Activated naive CD4-positive, alpha-beta T cell (primary cell): ENCODE results near the gene CHAF1A.

Source experiments
- DNase-seq, 4 experiments: peaks; one replicate each; lab custom pipeline; 2025; lab: John Stamatoyannopoulos, UW

The CHAF1A gene, protein sequence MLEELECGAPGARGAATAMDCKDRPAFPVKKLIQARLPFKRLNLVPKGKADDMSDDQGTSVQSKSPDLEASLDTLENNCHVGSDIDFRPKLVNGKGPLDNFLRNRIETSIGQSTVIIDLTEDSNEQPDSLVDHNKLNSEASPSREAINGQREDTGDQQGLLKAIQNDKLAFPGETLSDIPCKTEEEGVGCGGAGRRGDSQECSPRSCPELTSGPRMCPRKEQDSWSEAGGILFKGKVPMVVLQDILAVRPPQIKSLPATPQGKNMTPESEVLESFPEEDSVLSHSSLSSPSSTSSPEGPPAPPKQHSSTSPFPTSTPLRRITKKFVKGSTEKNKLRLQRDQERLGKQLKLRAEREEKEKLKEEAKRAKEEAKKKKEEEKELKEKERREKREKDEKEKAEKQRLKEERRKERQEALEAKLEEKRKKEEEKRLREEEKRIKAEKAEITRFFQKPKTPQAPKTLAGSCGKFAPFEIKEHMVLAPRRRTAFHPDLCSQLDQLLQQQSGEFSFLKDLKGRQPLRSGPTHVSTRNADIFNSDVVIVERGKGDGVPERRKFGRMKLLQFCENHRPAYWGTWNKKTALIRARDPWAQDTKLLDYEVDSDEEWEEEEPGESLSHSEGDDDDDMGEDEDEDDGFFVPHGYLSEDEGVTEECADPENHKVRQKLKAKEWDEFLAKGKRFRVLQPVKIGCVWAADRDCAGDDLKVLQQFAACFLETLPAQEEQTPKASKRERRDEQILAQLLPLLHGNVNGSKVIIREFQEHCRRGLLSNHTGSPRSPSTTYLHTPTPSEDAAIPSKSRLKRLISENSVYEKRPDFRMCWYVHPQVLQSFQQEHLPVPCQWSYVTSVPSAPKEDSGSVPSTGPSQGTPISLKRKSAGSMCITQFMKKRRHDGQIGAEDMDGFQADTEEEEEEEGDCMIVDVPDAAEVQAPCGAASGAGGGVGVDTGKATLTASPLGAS

DNA sequence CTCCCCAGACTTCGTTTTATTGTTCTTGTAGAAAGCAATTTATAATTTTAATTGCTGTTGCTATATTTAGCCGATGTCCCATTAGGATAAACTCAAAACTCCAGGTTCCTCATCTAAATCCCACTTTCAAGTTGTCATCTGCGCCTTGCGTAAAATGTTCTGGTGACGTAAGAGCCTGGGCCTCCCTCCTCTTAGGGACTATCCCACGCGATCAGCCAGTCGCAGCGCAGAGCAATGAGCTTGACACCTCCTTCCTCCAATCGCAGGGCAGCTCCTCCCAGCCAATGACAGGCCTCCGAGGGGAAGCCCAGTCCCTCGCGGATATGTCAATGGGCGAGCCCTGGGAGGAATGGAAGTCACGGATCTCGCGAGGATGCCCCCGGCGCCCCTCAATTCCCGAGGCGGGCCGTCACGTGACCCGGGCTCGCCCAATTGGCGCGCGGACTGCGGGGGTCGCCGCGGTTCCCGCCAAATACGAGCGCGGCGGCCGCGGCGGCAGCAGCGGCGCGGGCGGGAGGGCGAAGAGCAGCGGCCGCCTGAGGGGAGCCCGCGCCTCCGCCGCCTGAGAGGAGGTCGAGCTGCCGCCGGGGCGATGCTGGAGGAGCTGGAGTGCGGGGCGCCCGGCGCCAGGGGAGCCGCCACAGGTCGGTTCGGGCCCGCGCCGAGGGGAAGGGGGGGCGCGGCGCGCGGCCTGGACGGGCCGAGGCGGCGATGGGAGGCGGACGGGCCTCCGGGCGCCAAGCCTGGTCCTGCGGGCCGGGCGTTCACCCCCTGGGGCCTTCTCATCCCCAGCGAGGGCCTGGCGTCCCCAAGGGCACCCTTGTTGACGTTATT is at the start of gene CHAF1A:
CHAF1A (plus strand) TSS at position 470 of the 834 bp plus-strand sequence; CDS start at position 593, 123 bp downstream.
- DNase-seq: peak; percentile 92 to 98 (median 96)

- peak; percentile 20 to 52 (median 34) for DNase-seq
Observed at GRCh38 chr19:4352701-4353121, 49.7 kb upstream of the CHAF1A start.

- no peak for DNase-seq
Observed at GRCh38 chr19:4354282-4354681, 48.2 kb upstream of the CHAF1A start.

GRCh38 chr19:4354897-4355296 is 47.5 kb upstream of the CHAF1A start:
- no peak for DNase-seq

- DNase-seq: no peak
Observed at GRCh38 chr19:4357095-4357797, 45.2 kb upstream of the CHAF1A start.

GRCh38 chr19:4357921-4358326 is 44.5 kb upstream of the CHAF1A start:
- DNase-seq: no peak

DNA sequence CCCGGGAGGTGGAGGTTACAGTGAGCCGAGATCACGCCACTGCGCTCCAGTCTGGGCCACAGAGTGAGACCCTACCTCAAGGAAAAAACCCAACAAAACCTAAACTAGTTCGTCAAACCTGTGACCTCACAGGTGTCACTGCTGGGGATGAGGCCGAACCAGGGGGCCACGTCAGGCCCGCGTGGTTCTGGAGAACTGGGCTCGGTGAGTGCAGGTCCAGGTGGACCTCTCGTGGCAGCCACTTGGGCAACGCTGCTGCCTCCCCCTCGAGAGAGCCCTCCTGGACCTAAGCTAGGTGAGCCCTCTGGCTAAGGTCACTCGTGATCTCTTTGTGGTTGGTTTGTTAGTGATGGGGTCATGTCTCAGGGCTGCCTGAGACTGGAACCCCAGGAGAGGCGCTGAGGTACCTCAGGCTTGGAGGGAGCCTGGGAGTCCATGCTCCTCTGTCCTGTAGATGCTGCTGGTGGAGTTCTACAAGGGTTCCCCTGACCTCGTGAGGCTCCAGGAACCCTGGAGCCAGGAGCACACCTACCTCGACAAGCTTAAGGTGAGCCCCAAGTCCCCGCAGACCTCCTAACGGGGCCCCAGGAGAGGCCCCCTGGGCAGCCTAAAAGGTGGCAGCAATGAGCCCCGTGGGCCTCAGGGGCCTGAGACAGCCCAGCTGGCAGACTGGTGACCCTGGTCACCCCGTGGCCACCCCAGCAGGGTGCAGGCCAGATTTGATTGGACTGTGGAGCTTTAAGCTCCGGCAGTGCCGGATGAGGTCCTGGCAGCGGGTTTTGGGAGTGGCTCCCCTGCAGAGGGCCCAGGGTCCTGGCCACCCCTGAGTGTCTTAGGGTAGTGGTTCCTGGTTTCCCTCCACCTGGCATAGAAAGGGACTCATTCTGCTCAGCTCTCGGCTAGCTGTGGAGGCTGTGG is 43.5 kb upstream of the CHAF1A start:
- DNase-seq: no peak

- DNase-seq: no peak
Observed at GRCh38 chr19:4359627-4360000, 42.8 kb upstream of the CHAF1A start.

GRCh38 chr19:4360081-4360569 is 42.3 kb upstream of the CHAF1A start:
- no peak for DNase-seq

GRCh38 chr19:4360641-4361151 is 41.7 kb upstream of the CHAF1A start:
- DNase-seq: no peak

GRCh38 chr19:4361152-4362046 is 41.0 kb upstream of the CHAF1A start:
- no peak for DNase-seq

DNA sequence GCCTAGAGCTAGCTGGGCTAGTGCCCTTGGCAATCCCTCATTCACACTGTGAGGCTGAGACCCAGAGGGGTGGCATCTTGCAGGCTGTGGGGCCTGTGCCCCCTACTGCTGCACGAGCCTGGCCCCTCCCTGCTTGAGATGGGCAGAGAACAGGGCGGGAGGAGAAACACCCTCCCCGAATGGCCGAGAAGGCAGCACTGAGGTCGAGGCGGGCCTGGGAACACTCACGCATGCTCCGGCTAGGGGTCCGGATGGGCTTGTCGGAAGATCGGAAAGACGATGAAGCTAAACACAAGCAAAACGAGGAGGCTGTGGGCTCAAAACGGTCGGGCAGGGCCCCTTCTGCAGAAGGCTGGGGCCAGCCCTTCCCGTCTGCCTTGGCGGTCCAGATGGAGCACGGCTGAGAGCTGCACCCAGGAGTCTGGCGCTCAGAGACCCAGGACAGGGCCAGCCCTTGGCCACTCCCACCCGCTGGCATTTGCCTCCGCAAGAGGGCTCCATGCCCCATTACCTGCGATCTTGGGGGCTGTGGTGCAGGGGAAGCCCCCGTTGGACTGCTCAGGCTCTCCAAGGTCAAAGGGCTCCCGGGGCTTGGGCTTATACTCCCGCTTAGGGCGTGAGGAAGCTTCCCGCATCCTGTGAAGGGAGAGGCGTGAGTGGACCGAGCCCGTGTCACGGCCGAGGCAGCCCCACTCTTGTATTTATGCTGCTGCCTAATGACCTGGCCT is 40.2 kb upstream of the CHAF1A start:
- no peak for DNase-seq

DNA sequence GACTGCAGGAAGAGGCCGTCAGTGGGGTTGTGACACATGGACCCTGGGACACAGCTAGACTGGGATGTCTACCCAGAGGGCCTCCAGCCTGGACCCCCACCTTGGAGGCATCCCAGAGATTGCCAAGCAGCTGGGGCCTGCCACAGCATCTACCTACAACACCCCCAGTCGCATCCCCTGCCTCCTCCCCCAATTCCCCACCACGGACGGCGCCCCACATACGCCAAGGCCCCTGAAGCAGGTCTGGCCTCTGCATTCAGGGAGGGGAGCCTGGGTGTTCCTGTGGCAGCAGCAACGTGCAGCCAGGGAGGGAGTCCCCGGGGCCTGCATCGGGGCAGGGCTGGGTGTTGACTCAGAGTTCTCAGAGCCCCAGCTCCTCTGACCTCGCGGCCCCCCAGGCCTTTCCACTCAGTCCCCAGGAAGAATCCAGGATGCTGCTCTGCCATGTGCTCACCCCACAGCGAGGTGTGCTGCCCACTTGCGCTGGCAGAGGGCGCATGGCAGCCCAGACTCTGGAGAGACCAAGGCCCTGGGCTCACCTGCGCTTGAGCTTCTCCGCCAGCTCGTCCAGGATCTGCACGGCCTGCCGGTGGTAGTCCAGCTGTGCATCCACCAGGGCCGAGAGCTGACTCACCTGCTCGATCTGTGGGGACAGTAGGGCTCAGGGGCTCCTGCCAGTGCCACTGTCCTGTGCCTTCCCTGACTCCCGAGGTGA is 39.5 kb upstream of the CHAF1A start:
- DNase-seq: no peak

DNA sequence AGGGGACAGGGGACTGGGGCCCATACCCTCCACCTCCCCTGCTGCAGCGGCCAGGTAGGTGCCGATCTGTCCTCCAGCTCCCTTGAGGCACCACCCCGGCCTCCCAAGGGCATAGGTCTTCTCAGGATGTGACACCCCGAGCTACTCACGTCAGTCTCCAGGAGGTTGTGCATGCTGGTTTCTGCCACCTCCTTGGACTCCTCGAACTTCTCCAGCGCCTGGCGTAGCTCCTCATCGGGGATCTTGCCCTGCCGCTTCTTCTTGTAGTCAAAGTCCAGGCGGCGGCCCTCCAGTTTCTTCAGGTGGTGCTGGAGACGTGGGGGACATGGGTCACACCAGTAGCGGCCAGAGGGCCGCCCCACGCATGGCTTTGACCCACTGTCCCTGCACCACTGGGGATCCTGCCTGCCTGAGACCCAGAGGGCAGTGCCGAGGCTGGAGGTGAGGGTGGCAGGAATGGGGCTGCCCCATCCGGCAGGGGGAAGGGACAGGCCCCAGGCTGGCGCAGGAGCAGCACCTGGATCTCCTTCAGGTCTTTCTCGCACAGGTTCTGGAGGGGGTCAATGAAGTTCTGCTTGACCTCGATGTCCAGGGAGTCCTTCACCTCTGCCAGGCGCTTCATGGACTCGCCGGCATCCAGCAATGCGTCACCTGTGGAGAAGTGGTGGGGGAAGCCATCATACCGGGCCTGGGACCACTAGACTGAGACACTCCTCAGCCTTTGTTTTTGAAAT is 38.7 kb upstream of the CHAF1A start:
- DNase-seq: no peak

DNA sequence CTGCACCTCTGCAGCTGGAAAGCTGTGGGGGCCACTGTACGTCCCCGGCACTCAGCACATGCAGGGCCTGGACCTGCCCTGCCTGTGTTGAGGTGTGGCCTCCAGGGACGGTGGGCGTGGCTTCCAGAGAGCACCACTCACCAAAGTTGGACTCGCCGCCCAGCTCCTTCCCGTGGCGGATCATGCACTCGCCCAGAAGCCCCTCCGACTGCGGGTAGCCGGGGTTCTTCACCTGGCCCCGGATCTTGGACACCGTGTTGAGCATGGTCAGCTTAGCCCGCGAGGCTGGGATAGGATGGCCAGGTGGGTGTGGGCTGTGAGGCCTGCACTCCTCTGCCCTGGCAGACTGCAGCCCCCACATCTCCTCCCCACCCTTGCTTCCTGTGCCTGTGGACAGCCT is 37.1 kb upstream of the CHAF1A start:
- no peak for DNase-seq

GRCh38 chr19:4365791-4366665 is 36.4 kb upstream of the CHAF1A start:
- DNase-seq: no peak
